Measurements from ENCODE around the gene NAV3. TPM values are rescaled to one million over a fixed set of nuclear protein-coding genes. Genes with fewer than 3 reads are reported as not detected.

NAV3 gene
- total RNA-seq, 1 experiment from 2014 or later: 2.5 TPM

GRCh38 chr12:78189656-78190055 lies 359.0 kb downstream of the NAV3 start:
- no peak for TF ChIP-seq POLR2AphosphoS5 (IDR thresholded peaks at IDR 0.05; ENCODE audit: low read depth, low read length)
- no peak for TF ChIP-seq CTCF (IDR thresholded peaks at IDR 0.05)
- ATAC-seq: no peak
- ChIA-PET CTCF (no interaction called here), POLR2A (no interaction called here)
- Histone ChIP-seq H3K4me3 (ENCODE audit: low read depth in 2 of 2, low read length in 2 of 2) (no peak overlapping the region), H3K36me3 (ENCODE audit: control insufficient read depth, insufficient read depth, low read length) (no peaks in the 10 kb centered on the region), H3K27ac (ENCODE audit: low read length) (no peak overlapping the region), H3K4me1 (ENCODE audit: control insufficient read depth, insufficient read depth, low read length) (no peaks in the 10 kb centered on the region), H3K9me3 (ENCODE audit: control insufficient read depth, insufficient read depth, low read depth, low read length) (no peaks in the 10 kb centered on the region; the same call in 1 of the 2 replicates), H3K27me3 (ENCODE audit: control insufficient read depth, insufficient read depth, low read length) (no peaks in the 10 kb centered on the region)
- DNase-seq (ENCODE audit: low read depth, low spot score): no peak
- intact Hi-C loops (cut with micrococcal nuclease; ENCODE audit: unreplicated experiment): loop anchor here (10.0 kb wide), 1 partner anchor 395 kb away; no protein-coding TSS in a partner anchor
- no TSS peak for BruUV-seq (replicated peaks)
- in situ Hi-C loops (cut with HindIII; ENCODE audit: low pct_unique_long_range_greater_than_20kb, low sequenced_read_pairs): no loop called here

- Histone ChIP-seq H3K4me1 (ENCODE audit: control insufficient read depth, insufficient read depth, low read length) (no peaks in the 10 kb centered on the region), H3K27me3 (ENCODE audit: control insufficient read depth, insufficient read depth, low read length) (no peaks in the 10 kb centered on the region), H3K4me3 (ENCODE audit: low read depth in 2 of 2, low read length in 2 of 2) (no peak overlapping the region), H3K27ac (ENCODE audit: low read length) (no peak overlapping the region), H3K36me3 (ENCODE audit: control insufficient read depth, insufficient read depth, low read length) (no peaks in the 10 kb centered on the region), H3K9me3 (ENCODE audit: control insufficient read depth, insufficient read depth, low read depth, low read length) (no peaks in the 10 kb centered on the region)
- ChIA-PET CTCF (no interaction called here), POLR2A (no interaction called here)
- intact Hi-C loops (cut with micrococcal nuclease; ENCODE audit: unreplicated experiment) (no loop called here), in situ Hi-C loops (cut with HindIII; ENCODE audit: low pct_unique_long_range_greater_than_20kb, low sequenced_read_pairs) (no loop called here)
- no peak for TF ChIP-seq REST (IDR thresholded peaks at IDR 0.05; ENCODE audit: insufficient read depth in 1 of 2, low read depth in 2 of 2, low read length in 1 of 2)
- no peak for TF ChIP-seq CTCF (IDR thresholded peaks at IDR 0.05)
- TF ChIP-seq POLR2AphosphoS5 (IDR thresholded peaks at IDR 0.05; ENCODE audit: low read depth, low read length): no peak
- no peak for TF ChIP-seq SIN3A (IDR thresholded peaks at IDR 0.05; ENCODE audit: borderline replicate concordance, insufficient read depth, low read depth, low read length)
- ATAC-seq (no peak), DNase-seq (ENCODE audit: low read depth, low spot score) (no peak)
- BruUV-seq (replicated peaks): no TSS peak
Measured at GRCh38 chr12:78191611-78192010, 360.9 kb downstream of the NAV3 start.

GRCh38 chr12:78192979-78193378 lies 362.3 kb downstream of the NAV3 start:
- CTCF ChIA-PET: no interaction called here
- DNase-seq (ENCODE audit: low read depth, low spot score) (no peak), ATAC-seq (no peak)
- no peaks in the 10 kb centered on the region for H3K9me3 ChIP-seq (ENCODE audit: control insufficient read depth, insufficient read depth, low read depth, low read length)
- intact Hi-C loops (cut with micrococcal nuclease; ENCODE audit: unreplicated experiment): no loop called here
- no peak overlapping the region for H3K27ac ChIP-seq (ENCODE audit: low read length)
- no peak for TF ChIP-seq POLR2AphosphoS5 (IDR thresholded peaks at IDR 0.05; ENCODE audit: low read depth, low read length)
- no peak for TF ChIP-seq REST (IDR thresholded peaks at IDR 0.05; ENCODE audit: insufficient read depth in 1 of 2, low read depth in 2 of 2, low read length in 1 of 2)
- TF ChIP-seq CTCF (IDR thresholded peaks at IDR 0.05): no peak
- no peak for TF ChIP-seq TCF7L2 (IDR thresholded peaks at IDR 0.05; ENCODE audit: low read depth, low read length)
- TF ChIP-seq SIN3A (IDR thresholded peaks at IDR 0.05; ENCODE audit: borderline replicate concordance, insufficient read depth, low read depth, low read length): no peak
- no peaks in the 10 kb centered on the region for H3K27me3 ChIP-seq (ENCODE audit: control insufficient read depth, insufficient read depth, low read length)
- POLR2A ChIA-PET: no interaction called here
- H3K4me1 ChIP-seq (ENCODE audit: control insufficient read depth, insufficient read depth, low read length): no peaks in the 10 kb centered on the region
- BruUV-seq (replicated peaks): no TSS peak
- no peak overlapping the region for H3K4me3 ChIP-seq (ENCODE audit: low read depth in 2 of 2, low read length in 2 of 2)
- in situ Hi-C loops (cut with HindIII; ENCODE audit: low pct_unique_long_range_greater_than_20kb, low sequenced_read_pairs): no loop called here
- H3K36me3 ChIP-seq (ENCODE audit: control insufficient read depth, insufficient read depth, low read length): no peaks in the 10 kb centered on the region
